Sciatic nerve (tissue), 2 donors: ENCODE results near the gene TEAD1. TPM values are rescaled to one million over a fixed set of nuclear protein-coding genes. Genes with fewer than 3 reads are reported as not detected.

Experiments
- ATAC-seq: fragments of 200-7000 bp; cut with Tn5 transposase; one replicate; pipeline ENCODE4 v1.9.1; 2020; ENCODE audit warnings: mild to moderate bottlenecking, moderate library complexity
- DNase-seq: peaks from one replicate; pipeline ENCODE4 v3.0.0-alpha.2; 2020; ENCODE audit warnings: low spot score
- intact Hi-C: fragments of 100-400 bp; cut with DNase I; formaldehyde crosslinking; loops from one replicate; pipeline ENCODE4 v1.14.2; 2022
- total RNA-seq: library from RNA; stranded (reverse); fragmentation: NEBNext Ultra II Directional; extraction: Animal tissue kit (Norgen Biotek cat#: 25700); gene quantifications from one replicate; pipeline ENCODE4 v1.2.1, GENCODE V29; 2021
- donor health status: DM: no; HTN: no; CAD: no.
- donor health status: DM: no; HTN: no; CAD: no.

Gene TEAD1
- total RNA-seq: 141 TPM

GRCh38 chr11:12673924-12674570 is at the start of gene TEAD1:
TEAD1 (plus strand) TSS chr11:12674421.
- ATAC-seq (peak; percentile 96), DNase-seq (peak; percentile 99)
- intact Hi-C loops: no loop called here

DNA sequence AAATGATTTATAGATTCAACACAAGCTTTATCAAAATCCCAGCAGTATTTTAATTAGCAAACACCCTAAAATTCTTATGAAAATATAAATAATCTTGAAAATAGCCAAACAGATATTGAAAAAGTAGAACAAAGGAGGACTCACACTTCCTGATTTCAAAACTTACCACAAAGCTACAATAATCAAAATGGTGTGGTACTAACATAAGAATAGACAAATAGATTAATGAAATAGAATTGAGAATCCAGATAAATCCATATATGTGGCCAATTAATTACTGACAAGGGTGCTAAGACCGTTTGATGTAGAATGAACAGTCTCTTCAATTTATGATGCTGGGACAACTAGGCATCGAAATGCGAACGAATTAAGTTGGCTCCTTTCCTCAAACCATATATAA is 49.6 kb upstream of the TEAD1 start:
- intact Hi-C loops: no loop called here
- ATAC-seq (no peak), DNase-seq (no peak)

- intact Hi-C loops: no loop called here
- ATAC-seq: no peak
- no peak for DNase-seq
Measured at GRCh38 chr11:12625438-12626071, 48.7 kb upstream of the TEAD1 start.

- ATAC-seq: no peak
- DNase-seq: no peak
- intact Hi-C loops: no loop called here
Measured at GRCh38 chr11:12626616-12627015, 47.6 kb upstream of the TEAD1 start.

GRCh38 chr11:12628314-12628713 is 45.9 kb upstream of the TEAD1 start:
- ATAC-seq (no peak), DNase-seq (no peak)
- intact Hi-C loops: no loop called here

- DNase-seq (no peak), ATAC-seq (no peak)
- intact Hi-C loops: no loop called here
Measured at GRCh38 chr11:12629601-12630313, 44.5 kb upstream of the TEAD1 start.

DNA sequence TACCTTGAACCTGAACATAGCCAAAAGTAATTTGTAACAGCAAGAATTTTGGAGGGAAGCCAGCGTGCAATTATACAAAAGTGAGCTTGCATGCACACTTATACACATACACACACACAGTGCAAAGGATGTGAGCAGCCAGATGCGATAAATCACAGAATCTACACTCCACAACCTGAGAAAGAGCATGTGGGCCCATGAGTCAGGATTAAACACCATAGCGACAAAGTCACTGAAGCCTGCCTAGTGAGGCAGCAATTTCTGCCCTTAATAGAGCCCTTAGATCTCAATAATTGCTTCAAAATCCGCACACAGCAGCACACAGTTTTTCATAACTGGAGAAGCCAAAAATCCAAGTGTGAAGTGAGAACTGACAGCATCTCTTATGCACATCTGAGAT is 42.6 kb upstream of the TEAD1 start:
- ATAC-seq (no peak), DNase-seq (no peak)
- intact Hi-C loops: no loop called here

GRCh38 chr11:12634329-12634728 is 39.9 kb upstream of the TEAD1 start:
- intact Hi-C loops: no loop called here
- DNase-seq: no peak
- no peak for ATAC-seq

GRCh38 chr11:12636871-12637410 is 37.3 kb upstream of the TEAD1 start:
- intact Hi-C loops: no loop called here
- no peak for DNase-seq
- no peak for ATAC-seq

GRCh38 chr11:12639388-12639787 is 34.8 kb upstream of the TEAD1 start:
- intact Hi-C loops: no loop called here
- DNase-seq (no peak), ATAC-seq (no peak)

GRCh38 chr11:12640355-12640754 is 33.9 kb upstream of the TEAD1 start:
- no peak for ATAC-seq
- intact Hi-C loops: no loop called here
- no peak for DNase-seq

- intact Hi-C loops: no loop called here
- ATAC-seq (no peak), DNase-seq (no peak)
Measured at GRCh38 chr11:12640926-12641849, 33.0 kb upstream of the TEAD1 start.

DNA sequence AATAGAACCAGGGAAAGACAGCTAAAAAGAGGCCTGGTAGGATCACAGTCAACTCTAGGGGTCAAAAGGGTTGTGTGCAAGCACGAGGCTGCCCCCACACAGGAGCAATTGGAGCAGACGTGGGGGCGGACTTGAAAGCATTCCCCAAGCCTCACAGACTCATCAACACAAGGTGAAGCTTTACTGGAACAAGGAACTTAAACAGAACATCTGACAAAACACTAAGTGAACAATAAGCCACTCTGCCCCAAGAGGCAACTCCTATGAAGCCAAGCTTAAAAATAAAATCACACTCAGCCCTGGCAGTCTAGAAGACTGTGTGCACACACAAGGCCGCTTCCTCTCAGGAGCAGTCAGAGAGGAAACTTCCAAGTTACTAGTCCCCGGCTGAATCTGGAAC is 32.2 kb upstream of the TEAD1 start:
- DNase-seq (no peak), ATAC-seq (peak; percentile 83)
- intact Hi-C loops: no loop called here

GRCh38 chr11:12642806-12643428 is 31.3 kb upstream of the TEAD1 start:
- no peak for DNase-seq
- intact Hi-C loops: no loop called here
- no peak for ATAC-seq

DNA sequence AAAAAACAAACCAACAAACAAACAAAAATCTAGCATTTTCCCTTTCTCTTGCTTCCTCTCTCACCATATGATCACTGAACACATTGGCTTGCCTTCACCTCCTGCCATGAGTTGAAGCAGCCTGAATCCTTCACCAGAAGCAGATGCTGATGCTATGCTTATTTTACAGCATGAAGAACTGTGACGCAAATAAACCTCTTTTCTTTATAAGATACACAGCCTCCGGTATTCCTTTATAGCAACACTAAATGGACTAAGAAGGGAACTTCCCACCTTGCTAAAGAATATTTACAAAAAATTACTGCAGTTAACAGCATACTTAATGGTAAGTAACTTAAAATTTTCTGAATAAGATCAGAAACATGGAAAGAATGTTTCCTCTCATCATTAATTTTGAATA is 27.7 kb upstream of the TEAD1 start:
- ATAC-seq: no peak
- intact Hi-C loops: no loop called here
- DNase-seq: no peak

DNA sequence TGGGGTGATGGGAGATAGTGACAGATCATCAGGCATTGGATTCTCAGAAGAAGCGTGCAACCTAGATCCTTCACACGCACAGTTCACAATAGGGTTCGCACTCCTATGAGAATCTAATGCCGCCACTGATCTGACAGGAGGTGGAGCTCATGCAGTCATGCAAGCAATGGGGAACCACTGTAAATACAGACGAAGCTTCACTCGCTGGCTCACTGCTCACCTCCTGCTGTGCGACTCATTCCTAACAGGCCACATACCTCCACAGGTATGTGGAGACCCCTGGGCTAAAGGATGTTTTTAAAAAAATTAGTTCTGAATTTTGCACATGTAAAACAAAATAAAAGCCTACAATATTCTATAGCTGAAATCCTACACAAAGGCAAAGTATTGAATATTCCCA is 20.5 kb upstream of the TEAD1 start:
- no peak for ATAC-seq
- intact Hi-C loops: no loop called here
- no peak for DNase-seq

GRCh38 chr11:12655842-12656241 is 18.4 kb upstream of the TEAD1 start:
- ATAC-seq: no peak
- intact Hi-C loops: no loop called here
- no peak for DNase-seq

GRCh38 chr11:12657336-12657735 is 16.9 kb upstream of the TEAD1 start:
- ATAC-seq (no peak), DNase-seq (no peak)
- intact Hi-C loops: no loop called here

GRCh38 chr11:12657981-12658380 is 16.2 kb upstream of the TEAD1 start:
- intact Hi-C loops: no loop called here
- DNase-seq (no peak), ATAC-seq (no peak)
